Endodermal cell (in vitro differentiated cells): ENCODE data around the gene NOS2. TPM values are rescaled to one million over a fixed set of nuclear protein-coding genes. Genes with fewer than 3 reads are reported as not detected.
"Not testable (repeated sequence)": the region's sequence is repeated elsewhere in the genome, so short reads cannot be mapped to it uniquely, and the experiment has no call there.

Experiments
- DNase-seq: peaks from one replicate; pipeline ENCODE4 v3.0.0-alpha.2; 2017
- H3K27ac ChIP-seq: 2 replicates; pipeline ENCODE4 v1.5.1; 2013; ENCODE audit warnings: mild to moderate bottlenecking, low read depth, low read length, moderate library complexity
- H3K27me3 ChIP-seq: 2 replicates; pipeline ENCODE4 v1.6.1; 2013; ENCODE audit warnings: mild to moderate bottlenecking, low read length, moderate library complexity; ENCODE audit not compliant: insufficient read depth, control insufficient read depth, poor library complexity, severe bottlenecking
- H3K36me3 ChIP-seq: 2 replicates; pipeline ENCODE4 v1.7.0; 2013; ENCODE audit warnings: mild to moderate bottlenecking, low read length, moderate library complexity; ENCODE audit not compliant: control insufficient read depth, insufficient read depth
- H3K4me1 ChIP-seq: one replicate; pipeline ENCODE4 v1.7.0; 2013; ENCODE audit warnings: low read length; ENCODE audit not compliant: control insufficient read depth, insufficient read depth
- H3K4me3 ChIP-seq: 2 replicates; pipeline ENCODE4 v1.5.1; 2013; ENCODE audit warnings: mild to moderate bottlenecking, low read length, moderate library complexity
- H3K9ac ChIP-seq: 2 replicates; pipeline ENCODE4 v1.6.1; 2013; ENCODE audit warnings: mild to moderate bottlenecking, low read length, moderate library complexity; ENCODE audit not compliant: poor library complexity, severe bottlenecking; ENCODE audit errors: extremely low read depth
- H3K9me3 ChIP-seq: 2 replicates; pipeline ENCODE4 v1.6.1; 2013; ENCODE audit warnings: mild to moderate bottlenecking, low read length, moderate library complexity; ENCODE audit not compliant: control insufficient read depth
- H3K27ac Mint-ChIP-seq: 2 replicates; pipeline ENCODE4 v1.8.0; 2020; ENCODE audit warnings: mixed read lengths
- H3K27me3 Mint-ChIP-seq: 2 replicates; pipeline ENCODE4 v1.8.0; 2021; ENCODE audit warnings: mild to moderate bottlenecking, mixed read lengths; ENCODE audit not compliant: insufficient read depth
- H3K36me3 Mint-ChIP-seq: 2 replicates; pipeline ENCODE4 v1.8.0; 2020; ENCODE audit warnings: low read depth, mixed read lengths
- H3K4me1 Mint-ChIP-seq: 2 replicates; pipeline ENCODE4 v1.8.0; 2020; ENCODE audit warnings: mixed read lengths
- H3K4me3 Mint-ChIP-seq: 2 replicates; pipeline ENCODE4 v1.8.0; 2020; ENCODE audit warnings: mild to moderate bottlenecking, moderate library complexity, mixed read lengths
- H3K9me3 Mint-ChIP-seq: 2 replicates; pipeline ENCODE4 v1.8.0; 2020; ENCODE audit warnings: mild to moderate bottlenecking, mixed read lengths
- WGBS, 2 experiments: methylation state at CpG; one replicate each; pipeline versions ENCODE4 v1.1.5 to v1.1.7; 2013; ENCODE audit warnings: missing lambda C conversion rate in 2 of 2, mixed read lengths in 1 of 2; ENCODE audit not compliant: insufficient coverage in 1 of 2, insufficient read length in 1 of 2; 5-methylcytosine and 5-hydroxymethylcytosine counted together
- total RNA-seq, 2 donors: library from RNA; stranded (reverse); fragmentation: NEBNext Ultra II Directional in 1 of 2; extraction: Animal tissue kit (Norgen Biotek cat#: 25700) in 1 of 2; gene quantifications; 2 replicates in 1 of 2; 3 replicates in 1 of 2; pipeline ENCODE4 v1.2.1, GENCODE V29; 2021
- TF ChIP-seq, protein P1 (sequence below): fragments of 200-600 bp; sonication (generic); conservative IDR thresholded peaks from 2 replicates; pipeline ENCODE4 v1.5.0; 2021; ENCODE audit warnings: antibody characterized with exemption, mild to moderate bottlenecking

The NOS2 gene
- total RNA-seq, 2 donors from 2014 or later, result 0.26 to 0.62 TPM

DNA sequence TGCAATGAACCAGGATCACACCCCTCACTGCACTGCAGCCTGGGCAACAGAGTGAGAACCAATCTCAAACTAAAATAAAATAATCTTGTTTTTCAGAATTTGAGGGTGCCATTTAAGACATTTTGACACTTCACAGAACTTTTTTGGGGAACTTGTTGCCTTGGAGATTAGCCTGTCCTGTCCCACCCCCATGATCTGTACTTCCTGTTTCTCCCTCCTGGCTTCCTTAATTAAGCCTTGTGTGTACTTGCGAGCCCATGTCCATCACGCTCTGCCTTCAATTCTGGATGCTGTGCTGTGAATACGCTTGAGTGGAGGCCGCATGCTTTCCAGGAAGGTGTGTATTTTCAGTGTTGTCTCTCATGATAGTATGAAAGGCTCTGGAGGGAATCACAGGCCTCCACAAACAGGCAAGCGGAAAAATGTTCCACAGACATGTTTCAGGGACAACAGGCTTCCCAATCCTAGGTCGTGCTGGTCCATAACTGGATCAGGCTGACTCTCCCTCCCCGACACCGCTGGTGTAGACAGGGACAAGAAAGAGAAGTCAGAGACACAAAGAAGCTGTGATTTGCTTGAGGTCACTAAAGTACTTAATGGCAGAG lies 56.9 kb downstream of the NOS2 start:
- no peaks in the 10 kb centered on the region for H3K27me3 Mint-ChIP-seq
- WGBS, 2 experiments, result 92 to 93% methylated on average over 7 to 8 of the region's 8 CpGs
- no peaks in the 10 kb centered on the region for H3K9me3 Mint-ChIP-seq
- no peak overlapping the region for H3K27ac Mint-ChIP-seq
- H3K4me1 ChIP-seq, result no peaks in the 10 kb centered on the region
- H3K9me3 ChIP-seq, result no peaks in the 10 kb centered on the region
- no peaks in the 10 kb centered on the region for H3K4me1 Mint-ChIP-seq
- no peak overlapping the region for H3K9ac ChIP-seq
- no peaks in the 10 kb centered on the region for H3K27me3 ChIP-seq
- H3K36me3 Mint-ChIP-seq, result no peaks in the 10 kb centered on the region
- peak; percentile 22 for DNase-seq
- H3K4me3 Mint-ChIP-seq, result no peak overlapping the region
- no peak overlapping the region for H3K27ac ChIP-seq
- H3K4me3 ChIP-seq, result no peak overlapping the region
- TF ChIP-seq, protein P1, sequence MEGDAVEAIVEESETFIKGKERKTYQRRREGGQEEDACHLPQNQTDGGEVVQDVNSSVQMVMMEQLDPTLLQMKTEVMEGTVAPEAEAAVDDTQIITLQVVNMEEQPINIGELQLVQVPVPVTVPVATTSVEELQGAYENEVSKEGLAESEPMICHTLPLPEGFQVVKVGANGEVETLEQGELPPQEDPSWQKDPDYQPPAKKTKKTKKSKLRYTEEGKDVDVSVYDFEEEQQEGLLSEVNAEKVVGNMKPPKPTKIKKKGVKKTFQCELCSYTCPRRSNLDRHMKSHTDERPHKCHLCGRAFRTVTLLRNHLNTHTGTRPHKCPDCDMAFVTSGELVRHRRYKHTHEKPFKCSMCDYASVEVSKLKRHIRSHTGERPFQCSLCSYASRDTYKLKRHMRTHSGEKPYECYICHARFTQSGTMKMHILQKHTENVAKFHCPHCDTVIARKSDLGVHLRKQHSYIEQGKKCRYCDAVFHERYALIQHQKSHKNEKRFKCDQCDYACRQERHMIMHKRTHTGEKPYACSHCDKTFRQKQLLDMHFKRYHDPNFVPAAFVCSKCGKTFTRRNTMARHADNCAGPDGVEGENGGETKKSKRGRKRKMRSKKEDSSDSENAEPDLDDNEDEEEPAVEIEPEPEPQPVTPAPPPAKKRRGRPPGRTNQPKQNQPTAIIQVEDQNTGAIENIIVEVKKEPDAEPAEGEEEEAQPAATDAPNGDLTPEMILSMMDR, result no peak
- H3K36me3 ChIP-seq, result no peaks in the 10 kb centered on the region

DNA sequence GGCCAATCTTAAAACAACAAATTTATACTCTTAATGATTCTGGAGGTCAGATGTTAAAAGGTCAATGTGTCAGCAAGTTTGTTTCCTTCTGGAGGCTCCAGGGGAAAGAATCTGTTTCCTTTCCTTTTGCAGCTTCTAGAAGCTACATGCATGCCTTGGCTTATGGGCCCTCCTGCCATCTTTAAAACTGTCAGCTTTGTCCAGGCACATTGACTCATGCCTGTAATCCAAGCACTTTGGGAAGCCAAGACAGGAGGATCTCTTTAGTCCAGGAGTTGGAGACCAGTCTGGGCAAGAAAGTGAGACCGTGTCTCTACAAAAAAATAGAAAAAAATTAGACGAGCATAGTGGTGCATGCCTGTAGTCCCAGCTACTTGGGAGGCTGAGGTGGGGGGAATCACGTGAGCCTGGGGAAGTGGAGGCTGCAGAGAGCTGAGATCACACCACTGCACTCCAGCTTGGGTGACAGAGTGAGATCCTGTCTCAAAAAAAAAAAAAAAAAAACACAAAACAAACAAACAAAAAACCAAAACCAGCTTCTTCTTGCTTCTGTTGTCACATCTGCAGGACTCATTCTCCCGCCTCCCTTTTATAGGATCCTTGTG lies 58.3 kb downstream of the NOS2 start:
- H3K9me3 ChIP-seq, result no peaks in the 10 kb centered on the region
- H3K27me3 ChIP-seq, result no peaks in the 10 kb centered on the region
- DNase-seq, result peak; percentile 11
- Mint-ChIP-seq H3K36me3 (no peaks in the 10 kb centered on the region), H3K27ac (no peak overlapping the region), H3K4me3 (no peak overlapping the region), H3K9me3 (no peaks in the 10 kb centered on the region), H3K4me1 (no peaks in the 10 kb centered on the region), H3K27me3 (no peaks in the 10 kb centered on the region)
- no peak overlapping the region for H3K9ac ChIP-seq
- TF ChIP-seq, protein P1, result no peak
- no peaks in the 10 kb centered on the region for H3K36me3 ChIP-seq
- 89 to 93% methylated on average over 3 to 4 of the region's 4 CpGs for WGBS, 2 experiments
- H3K4me1 ChIP-seq, result no peaks in the 10 kb centered on the region
- H3K27ac ChIP-seq, result no peak overlapping the region
- H3K4me3 ChIP-seq, result no peak overlapping the region

DNA sequence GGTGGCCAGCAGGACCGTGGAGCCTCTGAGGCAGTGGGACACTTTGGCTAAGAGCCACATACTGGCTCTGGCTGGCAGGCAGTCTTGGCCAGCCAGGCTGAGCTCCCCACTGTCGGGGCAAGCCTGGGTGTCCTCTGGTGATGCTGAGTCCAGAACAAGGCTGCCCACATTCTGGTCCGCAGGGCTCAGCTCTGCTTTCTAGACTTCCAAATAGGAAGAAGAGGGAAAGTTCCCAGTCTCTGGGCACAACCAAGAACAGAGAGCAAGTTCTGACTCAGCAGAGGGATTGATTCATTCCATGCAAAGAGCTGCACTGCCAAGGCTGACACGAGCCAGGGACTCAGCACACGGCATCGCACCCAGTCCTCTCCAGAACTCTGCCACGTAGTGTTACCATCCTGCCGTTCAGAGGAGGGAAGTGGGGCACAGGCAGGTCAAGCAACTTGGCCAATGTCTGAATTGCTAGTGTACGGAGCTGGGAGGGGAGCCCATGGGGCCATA lies 58.9 kb downstream of the NOS2 start:
- Histone ChIP-seq H3K9me3 (no peaks in the 10 kb centered on the region), H3K27ac (no peak overlapping the region), H3K4me3 (no peak overlapping the region), H3K4me1 (no peaks in the 10 kb centered on the region), H3K27me3 (no peaks in the 10 kb centered on the region), H3K36me3 (no peaks in the 10 kb centered on the region), H3K9ac (no peak overlapping the region)
- Mint-ChIP-seq H3K9me3 (no peaks in the 10 kb centered on the region), H3K27me3 (no peaks in the 10 kb centered on the region), H3K36me3 (no peaks in the 10 kb centered on the region), H3K4me1 (no peaks in the 10 kb centered on the region), H3K4me3 (no peak overlapping the region), H3K27ac (no peak overlapping the region)
- 80 to 89% methylated on average over 7 to 9 of the region's 9 CpGs for WGBS, 2 experiments
- TF ChIP-seq, protein P1, result no peak
- DNase-seq, result peak; percentile 38

DNA sequence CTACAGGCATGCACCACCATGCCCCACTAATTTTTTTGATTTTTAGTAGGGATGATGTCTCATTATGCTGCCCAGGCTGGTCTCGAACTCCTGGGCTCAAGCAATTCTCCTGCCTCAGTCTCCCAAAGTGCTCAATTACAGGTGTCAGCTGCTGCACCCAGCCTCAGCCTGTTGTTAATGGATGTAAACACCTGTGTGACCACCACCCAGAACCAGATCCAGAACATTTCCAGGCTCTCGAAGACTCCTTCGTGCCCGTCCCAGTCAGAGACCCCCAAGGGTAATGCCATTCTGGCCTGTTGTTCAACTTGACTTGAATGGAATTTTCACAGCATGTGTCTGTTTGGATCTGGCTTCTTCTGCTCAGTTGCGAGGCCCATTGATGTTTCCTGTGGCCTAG lies 59.8 kb downstream of the NOS2 start:
- H3K9me3 ChIP-seq, result not testable (repeated sequence)
- peak; percentile 32 for DNase-seq

More for the DNA sequence above, 59.8 kb downstream of the NOS2 start:
- H3K9me3 Mint-ChIP-seq, H3K27ac ChIP-seq, H3K36me3 Mint-ChIP-seq, H3K4me3 Mint-ChIP-seq, H3K9ac ChIP-seq, H3K27ac Mint-ChIP-seq, H3K4me1 ChIP-seq, H3K27me3 ChIP-seq, H3K27me3 Mint-ChIP-seq, H3K36me3 ChIP-seq, H3K4me1 Mint-ChIP-seq, H3K4me3 ChIP-seq: not testable (repeated sequence)
- 90% methylated on average over 4 to 5 of the region's 5 CpGs for WGBS, 2 experiments
